ENCODE measurements around the gene LY86.

LY86 gene

DNA sequence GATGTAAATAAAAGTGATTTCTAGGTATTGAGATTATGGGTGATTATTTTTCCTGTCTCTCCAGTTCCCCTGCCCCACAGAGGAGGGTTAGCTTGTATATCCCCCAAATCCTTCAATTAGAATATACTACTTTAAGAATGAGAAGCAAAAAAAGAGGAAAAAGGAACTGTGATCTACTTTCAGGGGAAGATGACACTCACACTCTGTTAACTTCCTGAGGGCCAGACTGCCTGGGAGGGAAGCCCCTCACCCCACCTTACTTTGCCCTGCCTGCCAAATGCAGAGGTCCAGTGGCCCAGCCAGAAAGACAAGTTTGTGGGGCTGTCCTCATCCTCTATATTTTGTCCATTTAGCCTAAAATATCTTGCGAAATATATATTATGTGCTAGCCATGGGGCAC lies 9.2 kb upstream of the LY86 start:
- DNase-seq (ENCODE audit: low spot score) = no peak
- POLR2A ChIA-PET (ENCODE audit: low non-redundant PET) = no interaction called here
- CTCF ChIA-PET = interaction anchor here (0.6 kb wide), 1 partner anchor 14 kb away, joined by 3 read pairs; no protein-coding TSS in a partner anchor
- no peak overlapping the region for H3K27ac ChIP-seq
- TF ChIP-seq, protein P1, sequence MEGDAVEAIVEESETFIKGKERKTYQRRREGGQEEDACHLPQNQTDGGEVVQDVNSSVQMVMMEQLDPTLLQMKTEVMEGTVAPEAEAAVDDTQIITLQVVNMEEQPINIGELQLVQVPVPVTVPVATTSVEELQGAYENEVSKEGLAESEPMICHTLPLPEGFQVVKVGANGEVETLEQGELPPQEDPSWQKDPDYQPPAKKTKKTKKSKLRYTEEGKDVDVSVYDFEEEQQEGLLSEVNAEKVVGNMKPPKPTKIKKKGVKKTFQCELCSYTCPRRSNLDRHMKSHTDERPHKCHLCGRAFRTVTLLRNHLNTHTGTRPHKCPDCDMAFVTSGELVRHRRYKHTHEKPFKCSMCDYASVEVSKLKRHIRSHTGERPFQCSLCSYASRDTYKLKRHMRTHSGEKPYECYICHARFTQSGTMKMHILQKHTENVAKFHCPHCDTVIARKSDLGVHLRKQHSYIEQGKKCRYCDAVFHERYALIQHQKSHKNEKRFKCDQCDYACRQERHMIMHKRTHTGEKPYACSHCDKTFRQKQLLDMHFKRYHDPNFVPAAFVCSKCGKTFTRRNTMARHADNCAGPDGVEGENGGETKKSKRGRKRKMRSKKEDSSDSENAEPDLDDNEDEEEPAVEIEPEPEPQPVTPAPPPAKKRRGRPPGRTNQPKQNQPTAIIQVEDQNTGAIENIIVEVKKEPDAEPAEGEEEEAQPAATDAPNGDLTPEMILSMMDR (conservative IDR thresholded peaks at IDR 0.05; ENCODE audit: low read depth) = no peak

DNA sequence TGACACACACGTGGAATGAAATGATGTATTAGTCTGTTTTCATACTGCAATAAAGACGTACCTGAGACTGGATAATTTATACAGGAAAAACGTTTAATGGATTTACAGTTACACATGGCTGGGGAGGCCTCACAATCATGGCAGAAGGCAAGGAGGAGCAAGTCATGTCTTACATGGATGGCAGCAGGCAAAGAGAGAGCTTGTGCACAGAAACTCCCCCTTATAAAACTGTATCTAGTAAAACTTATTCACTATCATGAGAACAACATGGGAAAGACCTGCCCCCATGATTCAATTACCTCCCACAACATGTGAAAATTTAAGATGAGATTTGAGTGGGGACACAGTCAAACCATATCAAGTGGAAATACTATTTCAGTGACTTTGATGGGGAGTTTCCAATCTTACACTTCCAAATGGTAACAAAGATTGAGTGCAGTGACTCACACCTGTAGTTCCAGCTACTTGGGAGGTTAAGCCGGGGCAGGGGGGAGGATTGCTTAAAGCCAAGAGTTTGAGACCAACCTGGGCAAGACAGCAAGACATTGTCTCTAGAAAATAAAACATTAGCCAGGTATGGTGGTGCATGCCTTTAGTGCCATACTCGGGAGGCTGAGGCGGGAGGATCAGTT lies 8.2 kb upstream of the LY86 start:
- no peak for DNase-seq (ENCODE audit: low spot score)
- ChIA-PET CTCF (no interaction called here), POLR2A (ENCODE audit: low non-redundant PET) (no interaction called here)
- TF ChIP-seq, protein P1 (conservative IDR thresholded peaks at IDR 0.05; ENCODE audit: low read depth) = no peak
- H3K27ac ChIP-seq = no peak overlapping the region

DNA sequence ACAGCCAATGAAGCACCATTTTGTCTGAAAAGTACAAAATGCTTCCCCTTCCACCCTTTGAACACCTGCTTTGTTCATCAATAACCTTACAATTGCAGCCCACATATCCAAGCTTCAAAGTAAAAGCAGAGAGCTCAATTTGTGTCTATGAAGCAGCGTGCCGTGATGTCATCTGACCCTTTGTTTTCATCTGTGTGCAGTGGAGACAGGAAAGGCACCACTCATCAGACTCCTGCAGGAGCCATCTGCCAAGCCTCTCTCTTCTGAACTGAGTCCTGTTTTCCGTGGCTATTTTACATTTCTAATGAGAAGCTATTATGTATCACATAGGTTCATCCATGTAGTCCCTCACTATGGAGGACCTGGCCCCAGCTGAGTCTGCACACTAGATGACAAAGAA lies 7.5 kb upstream of the LY86 start:
- no peak for DNase-seq (ENCODE audit: low spot score)
- TF ChIP-seq, protein P1 (conservative IDR thresholded peaks at IDR 0.05; ENCODE audit: low read depth) = no peak
- POLR2A ChIA-PET (ENCODE audit: low non-redundant PET) = no interaction called here
- CTCF ChIA-PET = interaction anchor here (0.6 kb wide), 1 partner anchor 1328 kb away, joined by 7 read pairs; no protein-coding TSS in a partner anchor
- no peak overlapping the region for H3K27ac ChIP-seq

DNA sequence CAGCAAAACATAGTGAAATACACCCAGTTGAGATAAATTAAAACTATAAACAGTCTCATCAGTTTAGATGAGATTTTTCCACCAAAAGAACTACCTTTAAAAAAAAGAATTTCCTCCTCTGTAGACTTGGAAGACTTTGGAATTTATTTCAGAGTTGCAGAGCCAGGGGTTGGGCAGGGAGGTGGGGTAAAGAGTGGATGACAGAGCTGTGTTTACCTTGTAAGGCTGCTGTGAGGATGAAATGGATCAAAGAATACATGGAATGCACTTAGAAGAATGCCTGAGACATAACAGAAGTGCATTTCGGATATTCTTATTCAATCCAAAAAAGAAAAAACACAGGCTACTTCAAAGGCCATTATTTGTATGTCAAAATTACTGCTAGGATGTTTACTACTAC lies 6.4 kb upstream of the LY86 start:
- ChIA-PET POLR2A (ENCODE audit: low non-redundant PET) (no interaction called here), CTCF (no interaction called here)
- no peak overlapping the region for H3K27ac ChIP-seq
- TF ChIP-seq, protein P1 (conservative IDR thresholded peaks at IDR 0.05; ENCODE audit: low read depth) = no peak
- no peak for DNase-seq (ENCODE audit: low spot score)

DNA sequence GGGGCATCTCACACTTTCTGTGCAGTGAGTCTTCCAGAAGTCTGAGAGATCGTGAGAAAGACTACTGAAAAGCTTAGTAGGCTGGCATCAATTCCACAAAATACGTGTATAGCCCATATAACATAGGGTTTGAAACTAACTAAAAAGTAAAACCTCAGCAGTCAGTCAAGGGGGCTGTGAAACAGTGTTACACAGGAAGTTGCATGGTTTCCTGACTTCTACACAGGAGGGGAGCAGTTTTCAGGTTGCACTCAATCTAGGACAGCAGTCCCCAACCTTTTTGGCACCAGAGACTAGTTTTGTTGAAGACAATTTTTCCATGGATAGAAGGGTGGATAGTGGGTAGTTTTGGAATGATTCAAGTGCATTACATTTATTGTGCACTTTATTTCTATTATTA lies 4.7 kb upstream of the LY86 start:
- no peak for DNase-seq (ENCODE audit: low spot score)
- POLR2A ChIA-PET (ENCODE audit: low non-redundant PET) = no interaction called here
- no peak overlapping the region for H3K27ac ChIP-seq
- CTCF ChIA-PET = no interaction called here
- TF ChIP-seq, protein P1 (conservative IDR thresholded peaks at IDR 0.05; ENCODE audit: low read depth) = no peak

DNA sequence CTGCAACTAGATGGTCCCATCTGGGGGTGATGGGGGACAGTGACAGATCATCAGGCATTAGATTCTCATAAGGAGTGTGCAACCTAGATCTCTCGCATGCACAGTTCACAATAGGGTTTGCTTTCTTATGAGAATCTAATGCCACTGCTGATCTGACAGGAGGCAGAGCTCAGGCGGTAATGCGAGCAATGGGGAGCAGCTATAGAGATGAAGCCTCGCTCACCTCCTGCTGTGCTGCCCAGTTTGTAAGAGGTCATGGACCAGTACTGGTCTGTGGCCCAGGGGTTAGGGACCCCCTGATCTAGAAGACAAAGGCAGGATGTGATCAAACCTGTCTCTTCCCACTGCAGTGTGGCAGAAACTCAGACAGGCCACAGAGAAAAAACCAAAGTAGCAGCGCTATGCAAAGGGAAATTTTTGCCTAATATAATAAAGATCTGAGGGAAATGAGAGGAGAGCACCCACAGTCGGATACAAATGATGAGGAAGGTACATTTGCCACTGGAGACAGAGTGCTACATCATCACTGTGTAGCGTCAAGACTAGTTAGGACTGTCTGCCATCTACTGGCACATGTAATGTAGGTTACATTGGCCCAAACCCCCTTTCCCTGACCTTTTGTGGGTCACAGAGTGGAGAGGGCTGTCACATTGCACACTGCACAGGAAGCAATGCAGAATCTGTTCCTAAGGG lies 4.1 kb upstream of the LY86 start:
- TF ChIP-seq, protein P1 (conservative IDR thresholded peaks at IDR 0.05; ENCODE audit: low read depth) = no peak
- no peak overlapping the region for H3K27ac ChIP-seq
- no peak for DNase-seq (ENCODE audit: low spot score)
- CTCF ChIA-PET = interaction anchor here (0.5 to 1.3 kb wide), 2 partner anchors 37 to 92 kb away, joined by 3 to 4 read pairs; no protein-coding TSS in a partner anchor
- POLR2A ChIA-PET (ENCODE audit: low non-redundant PET) = no interaction called here

Data from RWPE1 (cell line).